GM19043 (cell line): ENCODE data around the gene AHNAK2.

ENCODE experiments used
- ATAC-seq: cut with Tn5 transposase; IDR thresholded peaks from one replicate; pipeline ENCODE4 v1.9.1; 2021; ENCODE audit warnings: low read depth; ENCODE audit not compliant: unreplicated experiment

Gene AHNAK2

GRCh38 chr14:104942586-104942985 is 35.6 kb downstream of the AHNAK2 start:
- no peak for ATAC-seq

GRCh38 chr14:104941508-104942365 is 36.4 kb downstream of the AHNAK2 start:
- no peak for ATAC-seq

- ATAC-seq = no peak
Observed at GRCh38 chr14:104940526-104941150, 37.5 kb downstream of the AHNAK2 start.

- ATAC-seq = no peak
Observed at GRCh38 chr14:104939666-104940410, 38.3 kb downstream of the AHNAK2 start.

GRCh38 chr14:104938960-104939359 is 39.2 kb downstream of the AHNAK2 start:
- no peak for ATAC-seq

- ATAC-seq = no peak
Observed at GRCh38 chr14:104938436-104938835, 39.7 kb downstream of the AHNAK2 start.

GRCh38 chr14:104937694-104938365 is 40.3 kb downstream of the AHNAK2 start:
- no peak for ATAC-seq

GRCh38 chr14:104937161-104937560 is 41.0 kb downstream of the AHNAK2 start:
- no peak for ATAC-seq

- ATAC-seq = no peak
Observed at GRCh38 chr14:104936361-104937155, 41.6 kb downstream of the AHNAK2 start.

GRCh38 chr14:104935955-104936354 is 42.2 kb downstream of the AHNAK2 start:
- no peak for ATAC-seq

GRCh38 chr14:104935026-104935650 is 43.0 kb downstream of the AHNAK2 start:
- ATAC-seq = no peak

- ATAC-seq = no peak
Observed at GRCh38 chr14:104933746-104934733, 44.1 kb downstream of the AHNAK2 start.

GRCh38 chr14:104932676-104933631 is 45.2 kb downstream of the AHNAK2 start:
- no peak for ATAC-seq

- ATAC-seq = no peak
Observed at GRCh38 chr14:104931771-104932675, 46.2 kb downstream of the AHNAK2 start.

- ATAC-seq = no peak
Observed at GRCh38 chr14:104931304-104931770, 46.8 kb downstream of the AHNAK2 start.
